Germinal center (tissue), 1 donor: ENCODE measurements around the gene IFNA16.
"Not testable (repeated sequence)": the region's sequence is repeated elsewhere in the genome, so short reads cannot be mapped to it uniquely, and the experiment has no call there.

Experiments
- DNase-seq: peaks from one replicate; pipeline ENCODE4 v3.0.0; 2012; ENCODE audit warnings: mixed read lengths, low spot score

The IFNA16 gene

DNA sequence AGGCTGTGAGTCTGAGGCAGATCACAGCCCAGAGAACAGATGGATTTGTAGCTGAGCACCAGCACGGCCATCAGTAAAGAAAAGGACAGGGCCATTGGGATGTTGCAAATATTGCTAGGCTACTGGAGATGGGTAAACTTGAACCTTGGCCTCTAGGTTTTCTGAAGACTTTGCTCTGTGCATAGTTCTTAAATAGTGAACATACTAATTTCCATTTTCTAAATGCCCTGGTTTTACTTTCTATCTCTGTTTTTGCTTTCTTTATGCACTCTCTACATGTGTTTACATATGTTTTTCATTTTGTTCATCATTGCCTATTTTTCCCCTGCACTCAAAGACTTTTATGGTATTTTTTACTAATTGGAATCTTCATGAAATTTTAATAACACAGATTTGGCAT, at the start of gene IFNA16:
Gene IFNA16 (minus strand): TSS at position 101 of the 400 bp plus-strand sequence. CDS start 6 bp downstream, at position 95.
- DNase-seq, result not testable (repeated sequence)

DNA sequence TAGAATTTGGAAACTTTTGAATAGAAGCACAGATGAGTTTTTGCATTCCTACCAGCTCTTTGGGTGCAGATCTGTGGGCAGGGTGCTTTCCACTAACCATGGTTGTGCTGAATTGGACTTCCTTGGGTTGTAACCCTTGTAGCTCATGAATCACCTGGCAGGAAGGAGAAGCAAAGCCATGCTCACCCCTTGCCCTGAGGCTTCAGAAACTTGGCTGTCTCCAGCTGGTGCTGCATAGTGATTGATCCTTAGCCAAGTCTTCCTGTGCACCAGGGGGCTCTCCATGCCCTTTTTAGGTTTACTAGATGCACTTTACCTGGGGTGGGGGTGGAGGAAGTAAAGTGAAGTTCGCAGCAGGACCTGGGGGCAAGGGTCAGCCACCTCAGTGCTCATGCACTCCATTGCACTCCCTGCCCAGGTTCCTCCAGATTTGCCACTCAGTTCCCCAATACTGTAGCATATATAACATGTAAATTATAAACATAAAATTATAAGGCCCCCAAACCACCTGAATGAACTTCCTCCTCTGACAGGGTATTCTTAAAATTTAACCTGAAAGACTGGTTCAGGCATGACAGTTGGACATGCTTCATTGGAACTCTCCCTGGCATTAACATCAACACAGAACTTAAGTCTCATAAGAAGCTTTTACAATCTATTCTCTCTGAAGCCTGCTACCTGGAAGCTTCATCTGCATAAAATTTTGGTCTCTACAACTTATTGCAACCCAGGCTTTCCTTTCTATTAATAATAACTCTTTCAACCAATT, 48.5 kb upstream of the IFNA16 start:
- DNase-seq, result no peak

DNA sequence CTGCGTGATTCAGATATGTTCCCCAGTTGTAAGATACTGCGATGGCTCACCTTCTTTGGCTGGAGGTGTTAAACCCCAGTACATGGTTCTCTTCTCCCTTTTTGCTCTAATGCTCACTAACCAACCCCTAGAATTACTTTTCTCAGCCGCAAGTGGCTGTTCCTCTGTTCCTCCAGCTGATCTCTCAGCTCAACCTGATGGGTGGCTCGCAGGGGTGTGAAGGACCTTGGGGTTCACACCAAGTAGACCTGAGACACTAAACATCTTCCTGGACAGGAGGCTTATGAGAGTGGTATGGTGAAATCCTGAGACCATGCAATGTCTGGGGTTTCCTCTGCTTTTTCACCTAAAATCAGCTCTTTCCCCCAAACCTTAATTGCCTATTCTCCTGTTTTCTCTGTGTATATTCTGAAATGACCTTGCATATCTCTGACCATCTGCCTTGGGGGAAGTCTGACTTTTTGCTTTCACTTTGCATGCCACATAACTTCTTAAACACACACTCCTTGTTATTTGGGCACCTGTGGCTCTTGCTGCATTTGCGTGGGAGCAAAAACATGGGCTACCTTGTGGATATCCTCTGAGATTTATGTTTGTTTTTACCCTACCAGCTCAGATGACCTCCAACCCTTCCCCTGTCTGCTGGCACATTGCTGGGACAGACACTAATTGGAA, 38.6 kb upstream of the IFNA16 start:
- no peak for DNase-seq

DNA sequence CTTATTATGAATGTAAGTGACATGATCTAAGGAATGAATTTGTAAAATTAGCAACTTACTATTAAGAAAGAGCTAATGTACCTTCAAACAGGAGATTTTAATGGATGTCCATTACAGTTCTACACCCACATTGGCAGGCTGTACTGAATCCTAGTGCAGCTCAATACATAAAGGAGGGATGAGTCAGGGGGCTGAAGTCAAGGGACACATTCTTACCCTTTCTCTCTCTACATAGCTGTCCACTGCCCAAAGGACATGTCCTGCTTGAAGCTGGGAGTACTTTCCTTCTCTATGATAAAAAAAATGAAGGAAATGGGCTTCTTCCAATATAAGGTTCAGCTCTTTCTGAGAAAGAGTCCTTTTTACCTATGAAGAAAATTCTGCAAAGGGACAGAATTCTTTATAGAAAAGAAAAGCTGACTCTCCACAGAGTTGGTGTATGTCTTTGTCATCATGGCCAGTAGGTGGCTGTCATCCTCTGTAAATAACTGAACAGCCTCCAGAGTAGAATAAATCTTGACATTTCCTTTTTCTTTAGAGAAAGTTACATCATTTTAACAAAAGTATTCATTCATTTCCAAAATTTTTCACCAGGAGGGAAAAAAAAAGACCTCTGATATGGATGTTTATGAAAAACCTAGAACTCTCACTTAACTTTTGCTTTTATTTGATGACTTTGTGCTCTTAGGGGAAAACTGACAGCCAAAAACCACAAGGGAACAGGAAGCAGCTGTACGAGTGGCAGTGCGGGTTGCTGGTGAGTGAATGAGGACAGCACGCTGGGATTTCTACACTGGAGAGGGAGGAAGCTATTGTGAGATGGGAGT, 35.8 kb upstream of the IFNA16 start:
- DNase-seq, result no peak

DNA sequence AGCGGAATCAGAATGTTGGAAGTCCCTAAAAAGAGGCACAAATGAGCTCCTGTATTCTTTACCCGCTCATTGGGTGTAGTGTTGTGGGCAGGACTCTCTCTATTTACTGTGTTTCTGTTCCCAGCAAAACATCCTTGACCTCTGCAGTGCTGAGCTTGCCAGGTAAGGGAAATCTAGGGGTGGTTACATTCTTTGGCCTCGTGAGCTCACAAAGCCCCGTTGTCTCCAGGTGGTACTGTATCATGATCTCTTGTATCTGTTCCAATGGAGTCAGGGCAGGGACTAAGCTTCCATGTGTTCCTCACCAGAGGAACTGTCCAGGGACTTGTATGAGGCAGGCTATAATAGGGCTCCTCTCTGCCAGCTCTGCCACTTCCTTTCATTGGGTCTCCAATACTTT, 34.5 kb upstream of the IFNA16 start:
- no peak for DNase-seq

DNA sequence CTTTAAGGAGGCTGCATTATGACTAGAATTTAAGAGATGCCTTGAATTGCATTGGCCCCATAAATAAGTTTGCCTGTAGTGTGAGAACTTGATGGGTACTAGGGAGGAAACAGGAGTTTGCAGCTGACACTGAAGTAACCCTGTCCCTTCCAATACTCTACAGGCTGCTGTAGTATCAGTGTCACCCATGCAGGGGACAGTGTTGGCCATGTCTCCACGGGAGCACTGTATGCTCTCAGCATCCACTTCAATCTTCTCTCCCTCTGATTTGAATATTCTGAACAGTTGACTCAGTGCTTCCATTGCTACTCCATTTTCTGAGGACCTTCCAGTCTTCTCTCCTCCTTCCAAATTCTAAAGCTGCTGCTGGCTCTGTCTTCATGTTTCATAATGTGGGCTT, 34.1 kb upstream of the IFNA16 start:
- DNase-seq, result no peak

DNA sequence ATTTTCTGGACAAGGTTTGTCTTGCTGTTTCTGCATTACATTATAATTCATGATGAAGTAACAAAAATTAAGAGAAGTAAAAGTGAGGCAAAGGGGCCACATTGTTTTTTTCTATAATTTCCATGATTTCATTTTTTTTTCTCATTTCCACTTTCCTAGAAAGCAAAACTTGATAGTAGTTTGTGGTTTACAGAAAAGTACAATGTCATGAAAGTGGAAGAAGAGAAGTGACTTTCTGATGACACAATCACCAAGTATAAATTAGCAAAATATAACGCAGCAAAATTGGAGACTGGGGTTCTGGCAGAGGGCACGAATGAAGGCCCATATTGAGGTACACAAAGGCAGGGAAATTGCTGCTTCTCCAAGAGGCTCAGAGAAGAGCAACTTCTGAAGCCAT, 27.7 kb upstream of the IFNA16 start:
- DNase-seq, result no peak

DNA sequence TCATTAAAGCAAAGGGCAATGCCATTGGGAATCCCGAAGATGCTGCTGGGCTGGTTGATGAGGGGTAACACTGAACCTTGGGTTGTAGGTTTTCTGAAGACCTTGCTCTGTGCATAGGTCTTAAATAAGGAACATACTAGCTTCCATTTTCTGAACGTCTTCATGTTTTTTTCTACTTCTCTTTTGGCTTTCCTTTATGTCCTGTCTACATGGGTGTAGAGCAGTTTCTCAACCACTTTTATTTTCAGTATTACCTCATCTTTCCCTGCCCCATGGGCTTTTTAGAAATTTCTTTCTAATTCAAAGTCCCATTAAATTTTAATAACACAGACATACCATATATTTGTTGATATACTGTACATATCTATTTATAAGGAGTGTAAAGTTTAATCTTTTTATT, 22.8 kb upstream of the IFNA16 start, which contains the start of gene IFNA14:
Gene IFNA14 (minus strand): TSS at position 95 of the 400 bp plus-strand sequence. CDS start 70 bp downstream, at position 25.
- no peak for DNase-seq

DNA sequence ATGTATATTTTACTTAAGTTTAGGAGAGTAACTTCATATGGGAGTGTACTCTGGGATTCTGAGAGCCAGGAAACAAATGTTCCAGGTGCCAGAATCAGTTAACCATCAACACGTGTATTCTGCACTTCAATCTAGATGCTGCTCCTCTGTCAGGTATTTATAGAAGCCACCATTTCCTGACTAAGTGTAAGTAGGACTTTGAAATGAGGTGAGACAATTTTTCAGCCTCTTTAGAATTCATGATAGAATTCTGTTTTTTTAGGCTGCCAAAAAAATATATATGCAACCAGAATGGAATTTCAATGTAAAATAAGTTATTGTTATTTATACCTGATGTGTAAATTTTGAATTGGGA, 19.2 kb upstream of the IFNA16 start:
- not testable (repeated sequence) for DNase-seq

DNA sequence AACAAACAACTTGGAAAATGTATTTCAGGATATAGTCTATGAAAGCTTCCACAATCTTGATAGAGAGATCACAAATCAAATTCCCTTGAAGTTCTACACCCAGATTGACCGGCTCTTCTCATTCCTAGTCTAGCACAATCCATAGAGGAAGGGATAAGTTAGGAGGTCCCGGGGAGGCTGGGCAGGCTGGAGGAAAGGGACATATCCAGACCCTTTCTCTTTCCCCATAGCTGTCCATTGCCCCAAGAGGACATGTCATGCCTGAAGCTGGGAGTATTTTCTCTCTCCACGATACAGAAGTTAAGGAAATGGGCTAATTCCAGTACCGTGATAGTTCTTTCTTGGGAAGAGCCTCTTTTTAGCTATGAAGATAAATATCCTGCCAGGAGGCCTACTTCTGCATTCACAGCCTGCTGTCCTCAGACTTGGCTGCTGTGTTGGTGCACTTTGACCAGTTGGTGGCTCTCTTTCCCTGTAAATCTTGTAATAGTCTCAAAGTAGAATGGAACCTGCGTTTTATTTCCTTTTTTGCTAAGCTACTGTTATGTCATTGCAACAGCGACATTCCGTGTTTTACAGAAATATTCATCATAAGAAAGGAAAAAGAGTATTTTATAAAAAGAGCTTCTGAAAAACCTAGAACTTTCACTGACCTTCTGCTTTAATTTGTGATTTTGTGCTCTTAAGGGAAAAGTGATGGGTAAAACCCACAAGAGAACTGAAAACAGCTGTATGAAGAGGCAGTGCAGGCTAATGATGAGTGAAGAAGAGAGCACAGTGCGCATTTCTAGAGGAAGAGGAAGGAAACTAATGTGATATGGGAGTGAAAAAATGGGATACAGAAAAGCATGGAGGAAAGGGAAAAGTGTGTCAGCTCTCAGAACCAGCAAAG, 18.6 kb upstream of the IFNA16 start:
- not testable (repeated sequence) for DNase-seq

DNA sequence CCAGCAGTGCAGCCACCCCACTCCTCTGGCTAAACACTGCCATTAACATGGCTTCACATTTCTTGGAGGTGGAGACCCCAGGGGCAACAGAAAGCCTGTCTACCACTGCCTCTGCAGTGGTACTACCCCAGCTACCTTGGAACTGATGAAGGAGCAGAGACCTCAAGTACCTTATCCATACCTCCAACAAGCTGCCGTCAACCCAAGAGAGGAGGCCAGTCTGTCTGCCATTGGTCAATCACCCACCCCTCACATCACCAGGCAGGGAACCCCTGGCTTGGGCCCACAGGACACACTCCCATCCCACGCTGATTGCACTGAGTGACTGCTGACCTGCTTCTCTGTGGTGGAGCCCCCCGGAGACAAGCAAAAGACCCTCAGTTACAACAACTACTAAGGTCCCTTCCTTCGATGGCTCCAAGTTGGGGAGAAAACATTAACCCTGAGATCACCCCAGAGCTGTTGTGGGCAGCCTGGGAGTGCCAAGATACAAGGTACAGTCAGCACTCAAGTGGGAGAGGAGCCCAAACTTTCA, 17.1 kb upstream of the IFNA16 start:
- DNase-seq, result no peak

DNA sequence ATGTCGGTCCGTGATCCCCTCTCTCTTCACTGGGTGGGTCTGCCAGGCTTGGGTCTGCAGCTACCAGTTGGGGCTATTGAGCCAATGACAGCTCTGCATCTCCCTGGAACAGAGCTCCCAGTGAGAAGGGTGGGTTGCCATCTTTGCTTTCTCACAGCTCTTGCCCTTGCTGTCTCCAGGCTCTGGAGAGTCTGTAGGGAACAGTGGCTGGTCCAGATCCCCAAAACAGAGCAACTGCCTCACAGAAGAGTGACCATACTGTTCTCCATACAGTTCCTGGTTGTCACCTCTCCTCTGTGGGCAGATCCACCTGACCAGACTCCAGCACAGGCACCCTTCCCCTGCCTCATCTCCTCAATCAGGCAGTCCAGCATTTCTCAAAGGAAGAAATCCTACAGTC, 16.1 kb upstream of the IFNA16 start:
- DNase-seq, result no peak

DNA sequence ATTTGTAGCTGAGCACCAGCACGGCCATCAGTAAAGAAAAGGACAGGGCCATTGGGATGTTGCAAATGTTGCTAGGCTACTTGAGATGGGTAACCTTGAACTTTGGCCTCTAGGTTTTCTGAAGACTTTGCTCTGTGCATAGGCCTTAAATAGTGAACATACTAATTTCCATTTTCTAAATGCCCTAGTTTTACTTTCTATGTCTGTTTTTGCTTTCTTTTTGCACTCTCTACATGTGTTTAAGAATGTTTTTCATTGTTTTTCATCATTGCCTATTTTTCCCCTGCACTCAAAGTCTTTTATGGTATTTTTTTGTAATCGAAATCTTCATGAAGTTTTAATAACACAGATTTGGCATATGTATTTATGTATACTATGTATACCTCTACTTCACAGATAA, 11.0 kb upstream of the IFNA16 start, which contains the start of gene IFNA17:
Gene IFNA17 (minus strand): TSS at position 101 of the 400 bp plus-strand sequence. CDS start 49 bp downstream, at position 52.
- no peak for DNase-seq

DNA sequence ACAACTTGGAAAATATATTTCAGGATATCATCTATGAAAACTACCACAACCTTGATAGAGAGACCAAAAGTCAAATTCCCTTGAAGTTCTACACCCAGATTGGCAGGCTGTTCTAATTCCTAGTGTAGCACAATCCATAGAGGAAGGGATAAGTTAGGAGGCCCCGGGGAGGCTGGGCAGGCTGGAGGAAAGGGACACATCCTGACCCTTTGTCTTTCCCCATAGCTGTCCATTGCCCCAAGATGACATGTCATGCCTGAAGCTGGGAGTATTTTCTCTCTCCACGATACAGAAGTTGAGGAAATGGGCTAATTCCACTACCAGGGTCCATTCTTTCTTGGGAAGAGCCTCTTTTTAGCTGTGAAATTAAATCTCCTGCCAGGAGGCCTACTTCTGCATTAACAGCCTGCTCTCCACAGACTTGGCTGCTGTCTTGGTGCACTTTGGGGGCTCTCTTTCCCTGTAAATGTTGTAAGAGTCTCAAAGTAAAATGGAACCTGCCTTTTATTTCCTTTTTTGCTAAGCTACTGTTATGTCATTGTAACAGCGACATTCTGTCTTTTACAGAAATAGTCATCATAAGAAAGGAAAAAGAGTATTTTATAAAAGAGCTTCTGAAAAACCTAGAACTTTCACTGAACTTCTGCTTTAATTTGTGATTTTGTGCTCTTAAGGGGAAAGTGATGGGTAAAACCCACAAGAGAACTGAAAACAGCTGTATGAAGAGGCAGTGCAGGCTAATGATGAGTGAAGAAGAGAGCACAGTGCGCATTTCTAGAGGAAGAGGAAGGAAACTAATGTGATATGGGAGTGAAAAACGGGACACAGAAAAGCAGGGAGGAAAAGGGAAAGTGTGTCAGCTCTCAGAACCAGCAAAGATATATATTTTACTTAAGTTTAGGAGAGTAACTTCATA, 3.4 kb downstream of the IFNA16 start:
- not testable (repeated sequence) for DNase-seq

DNA sequence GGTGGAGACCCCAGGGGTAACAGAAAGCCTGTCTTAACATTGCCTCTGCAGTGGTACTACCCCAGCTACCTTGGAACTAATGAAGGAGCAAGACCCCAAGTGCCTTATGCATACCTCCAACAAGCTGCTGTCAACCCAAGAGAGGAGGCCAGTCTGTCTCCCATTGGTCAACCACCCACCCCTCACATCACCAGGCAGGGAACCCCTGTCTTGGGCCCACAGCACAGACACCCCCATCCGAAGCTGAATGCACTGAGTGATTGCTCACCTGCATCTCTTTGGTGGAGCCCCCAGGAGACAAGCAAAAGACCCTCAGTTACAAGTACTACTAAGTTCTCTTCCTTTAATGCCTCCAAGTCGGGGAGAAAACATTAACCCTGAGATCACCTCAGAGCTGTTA, 5.0 kb downstream of the IFNA16 start:
- not testable (repeated sequence) for DNase-seq

DNA sequence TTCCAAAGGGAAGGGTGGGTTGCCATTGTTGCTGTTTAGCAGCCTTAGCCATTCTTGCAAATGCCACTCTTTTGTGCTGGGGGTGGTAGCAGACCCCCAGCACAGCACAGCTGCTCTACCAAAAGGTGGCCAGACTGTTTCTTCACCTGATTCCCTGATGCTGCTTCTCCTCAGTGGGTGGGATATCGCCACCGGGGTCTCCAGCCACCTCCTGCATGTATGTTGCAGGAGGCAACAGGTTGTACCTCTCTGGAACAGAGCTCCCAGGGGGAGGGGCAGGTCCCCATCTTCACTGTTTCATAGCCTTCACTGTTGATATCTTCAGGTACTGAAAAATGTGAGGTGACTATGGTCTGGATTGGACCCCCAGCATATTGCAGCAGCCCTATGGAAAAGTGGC, 6.3 kb downstream of the IFNA16 start:
- DNase-seq, result not testable (repeated sequence)

DNA sequence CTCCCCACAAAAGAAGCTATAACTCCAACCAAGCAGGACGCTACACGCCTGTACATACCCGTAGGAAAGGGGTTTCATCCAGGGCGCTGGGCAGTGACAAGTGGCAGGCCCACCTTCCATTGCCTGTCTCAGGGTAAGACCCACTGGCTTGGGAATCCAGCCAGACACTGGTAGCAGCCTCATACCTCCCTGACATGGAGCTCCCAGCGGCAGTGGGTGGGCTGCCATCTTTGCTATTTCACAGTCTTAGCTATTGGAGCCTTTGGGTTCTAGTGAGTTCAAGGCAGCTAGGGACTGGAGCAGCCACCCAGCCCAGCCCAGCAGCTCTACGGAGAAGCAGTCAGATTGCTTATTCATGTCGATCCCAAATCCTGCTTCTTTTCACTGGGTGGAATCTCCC, 6.8 kb downstream of the IFNA16 start:
- no peak for DNase-seq

DNA sequence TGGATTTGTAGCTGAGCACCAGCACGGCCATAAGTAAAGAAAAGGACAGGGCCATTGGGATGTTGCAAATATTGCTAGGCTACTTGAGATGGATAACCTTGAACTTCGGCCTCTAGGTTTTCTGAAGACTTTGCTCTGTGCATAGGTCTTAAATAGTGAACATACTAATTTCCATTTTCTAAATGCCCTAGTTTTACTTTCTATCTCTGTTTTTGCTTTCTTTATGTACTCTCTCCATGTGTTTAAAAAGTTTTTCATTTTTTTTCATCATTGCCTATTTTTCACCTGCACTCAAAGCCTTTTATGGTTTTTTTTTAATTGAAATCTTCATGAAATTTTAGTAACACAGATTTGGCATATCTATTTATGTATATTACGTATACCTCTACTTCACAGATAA, 10.1 kb downstream of the IFNA16 start, which contains the start of gene IFNA10:
Gene IFNA10 (minus strand): TSS at position 101 of the 400 bp plus-strand sequence. CDS start 46 bp downstream, at position 55.
- DNase-seq, result not testable (repeated sequence)

DNA sequence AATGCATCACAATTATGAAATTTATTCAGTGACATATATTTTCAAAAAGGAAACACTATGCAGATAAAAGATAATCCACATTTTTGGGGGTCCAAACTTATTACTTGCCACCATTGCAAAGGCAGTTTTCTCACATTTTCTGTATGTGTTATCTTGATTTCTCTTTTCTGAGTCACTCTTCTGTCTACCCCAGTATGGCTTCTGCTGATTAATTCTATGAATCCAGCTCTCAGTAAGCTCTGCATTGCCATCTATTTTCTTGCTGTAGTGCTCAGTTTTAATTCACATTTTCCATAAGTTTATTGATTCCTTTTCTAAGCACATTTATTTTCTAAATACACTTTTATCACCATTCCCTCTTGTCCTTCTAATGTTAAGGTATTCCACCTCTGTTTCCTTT, 11.9 kb downstream of the IFNA16 start:
- DNase-seq, result no peak

DNA sequence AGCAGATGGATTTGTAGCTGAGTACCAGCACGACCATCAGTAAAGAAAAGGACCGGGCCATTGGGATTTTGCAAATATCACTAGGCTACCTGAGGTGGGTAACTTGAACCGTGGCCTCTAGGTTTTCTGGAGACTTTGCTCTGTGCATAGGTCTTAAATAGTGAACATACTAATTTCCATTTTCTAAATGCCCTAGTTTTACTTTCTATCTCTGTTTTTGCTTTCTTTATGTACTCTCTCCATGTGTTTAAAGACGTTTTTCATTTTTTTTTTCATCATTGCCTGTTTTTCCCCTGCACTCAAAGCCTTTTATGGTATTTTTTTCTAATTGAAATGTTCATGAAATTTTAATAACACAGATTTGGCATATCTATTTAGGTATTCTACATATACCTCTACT, 15.0 kb downstream of the IFNA16 start, which contains the start of gene IFNA7:
Gene IFNA7 (minus strand): TSS at position 101 of the 400 bp plus-strand sequence. CDS start 40 bp downstream, at position 61.
- DNase-seq, result not testable (repeated sequence)
